ENCODE measurements around the gene C16orf89. TPM values are rescaled to one million over a fixed set of nuclear protein-coding genes. Genes with fewer than 3 reads are reported as not detected.

The C16orf89 gene
- total and polyA plus RNA-seq, 9 donors: 0.17 to 5.4 (median 0.39) TPM; not detected in 1

- WGBS (ENCODE audit: insufficient coverage): 81% methylated on average over 9 of the region's 14 CpGs
- Histone ChIP-seq H3K4me3 (ENCODE audit: low read length) (no peak overlapping the region), H3K36me3 (ENCODE audit: control insufficient read depth, insufficient read depth, low read length) (no peaks in the 10 kb centered on the region), H3K9me3 (replicated peaks; ENCODE audit: control insufficient read depth, low read depth, low read length) (no peaks in the 10 kb centered on the region), H3K27ac (ENCODE audit: low read length) (no peak overlapping the region), H3K4me1 (ENCODE audit: control insufficient read depth, insufficient read depth, low read length) (no peaks in the 10 kb centered on the region), H3K27me3 (ENCODE audit: control insufficient read depth, insufficient read depth, low read length) (no peaks in the 10 kb centered on the region)
- DNase-seq: no peak
Measured at GRCh38 chr16:5042574-5043171, 23.1 kb downstream of the C16orf89 start.

- no peaks in the 10 kb centered on the region for H3K27me3 ChIP-seq (ENCODE audit: control insufficient read depth, insufficient read depth, low read length)
- no peak overlapping the region for H3K27ac ChIP-seq (ENCODE audit: low read length)
- H3K4me1 ChIP-seq (ENCODE audit: control insufficient read depth, insufficient read depth, low read length): no peaks in the 10 kb centered on the region
- H3K9me3 ChIP-seq (replicated peaks; ENCODE audit: control insufficient read depth, low read depth, low read length): no peaks in the 10 kb centered on the region
- no peaks in the 10 kb centered on the region for H3K36me3 ChIP-seq (ENCODE audit: control insufficient read depth, insufficient read depth, low read length)
- 64% methylated on average over 9 of the region's 12 CpGs for WGBS (ENCODE audit: insufficient coverage)
- no peak overlapping the region for H3K4me3 ChIP-seq (ENCODE audit: low read length)
- DNase-seq: no peak
Measured at GRCh38 chr16:5041600-5042133, 24.1 kb downstream of the C16orf89 start.

- no peaks in the 10 kb centered on the region for H3K36me3 ChIP-seq (ENCODE audit: control insufficient read depth, insufficient read depth, low read length)
- H3K4me1 ChIP-seq (ENCODE audit: control insufficient read depth, insufficient read depth, low read length): no peaks in the 10 kb centered on the region
- no peak for DNase-seq
- H3K9me3 ChIP-seq (replicated peaks; ENCODE audit: control insufficient read depth, low read depth, low read length): no peaks in the 10 kb centered on the region
- 82% methylated on average over 4 of the region's 7 CpGs for WGBS (ENCODE audit: insufficient coverage)
- H3K27ac ChIP-seq (ENCODE audit: low read length): no peak overlapping the region
- H3K4me3 ChIP-seq (ENCODE audit: low read length): no peak overlapping the region
- H3K27me3 ChIP-seq (ENCODE audit: control insufficient read depth, insufficient read depth, low read length): no peaks in the 10 kb centered on the region
Measured at GRCh38 chr16:5040451-5040850, 25.3 kb downstream of the C16orf89 start.

- no peak for DNase-seq
- Histone ChIP-seq H3K9me3 (replicated peaks; ENCODE audit: control insufficient read depth, low read depth, low read length) (no peaks in the 10 kb centered on the region), H3K27ac (ENCODE audit: low read length) (no peak overlapping the region), H3K4me1 (ENCODE audit: control insufficient read depth, insufficient read depth, low read length) (peaks cover 6% of the 10 kb centered on the region), H3K36me3 (ENCODE audit: control insufficient read depth, insufficient read depth, low read length) (no peaks in the 10 kb centered on the region), H3K4me3 (ENCODE audit: low read length) (no peak overlapping the region), H3K27me3 (ENCODE audit: control insufficient read depth, insufficient read depth, low read length) (no peaks in the 10 kb centered on the region)
- WGBS (ENCODE audit: insufficient coverage): 28% methylated on average over 7 of the region's 12 CpGs
Measured at GRCh38 chr16:5036228-5037156, 29.3 kb downstream of the C16orf89 start.

- Histone ChIP-seq H3K27ac (ENCODE audit: low read length) (no peak overlapping the region), H3K4me1 (ENCODE audit: control insufficient read depth, insufficient read depth, low read length) (peaks cover 6% of the 10 kb centered on the region), H3K27me3 (ENCODE audit: control insufficient read depth, insufficient read depth, low read length) (no peaks in the 10 kb centered on the region), H3K9me3 (replicated peaks; ENCODE audit: control insufficient read depth, low read depth, low read length) (no peaks in the 10 kb centered on the region), H3K4me3 (ENCODE audit: low read length) (no peak overlapping the region), H3K36me3 (ENCODE audit: control insufficient read depth, insufficient read depth, low read length) (no peaks in the 10 kb centered on the region)
- WGBS (ENCODE audit: insufficient coverage): 60% methylated on average over 1 of the region's 1 CpG
- no peak for DNase-seq
Measured at GRCh38 chr16:5035909-5036227, 29.9 kb downstream of the C16orf89 start.

GRCh38 chr16:5034167-5034523 lies 31.6 kb downstream of the C16orf89 start:
- H3K27ac ChIP-seq (ENCODE audit: low read length): no peak overlapping the region
- DNase-seq: no peak
- WGBS (ENCODE audit: insufficient coverage): 19% methylated on average over 2 of the region's 2 CpGs

GRCh38 chr16:5033256-5034166 lies 32.2 kb downstream of the C16orf89 start, which contains the start of gene NAGPA:
Gene NAGPA (minus strand): TSS chr16:5033935. CDS start chr16:5033914, 21 bp downstream.
- H3K27ac ChIP-seq (ENCODE audit: low read length): no peak within 1 kb of the TSS
- H3K4me3 ChIP-seq (ENCODE audit: low read length): peak within 1 kb of the TSS; percentile 77
- DNase-seq: peak; percentile 91
- under 1% methylated on average over 97 of the region's 104 CpGs for WGBS (ENCODE audit: insufficient coverage)
- H3K4me1 ChIP-seq (ENCODE audit: control insufficient read depth, insufficient read depth, low read length): peaks cover 6% of the 10 kb centered on the region
- H3K36me3 ChIP-seq (ENCODE audit: control insufficient read depth, insufficient read depth, low read length): peaks cover 5% of the 10 kb centered on the region
- H3K27me3 ChIP-seq (ENCODE audit: control insufficient read depth, insufficient read depth, low read length): no peaks in the 10 kb centered on the region
- H3K9me3 ChIP-seq (replicated peaks; ENCODE audit: control insufficient read depth, low read depth, low read length): no peaks in the 10 kb centered on the region

More at GRCh38 chr16:5034167-5034523, 31.6 kb downstream of the C16orf89 start:
- Histone ChIP-seq H3K4me1 (ENCODE audit: control insufficient read depth, insufficient read depth, low read length) (peaks cover 6% of the 10 kb centered on the region), H3K9me3 (replicated peaks; ENCODE audit: control insufficient read depth, low read depth, low read length) (no peaks in the 10 kb centered on the region), H3K36me3 (ENCODE audit: control insufficient read depth, insufficient read depth, low read length) (peaks cover under 1% of the 10 kb centered on the region), H3K4me3 (ENCODE audit: low read length) (peak overlapping the region; percentile 77), H3K27me3 (ENCODE audit: control insufficient read depth, insufficient read depth, low read length) (no peaks in the 10 kb centered on the region)

GRCh38 chr16:5032748-5033167 lies 33.0 kb downstream of the C16orf89 start:
- H3K27ac ChIP-seq (ENCODE audit: low read length): no peak overlapping the region
- H3K9me3 ChIP-seq (replicated peaks; ENCODE audit: control insufficient read depth, low read depth, low read length): no peaks in the 10 kb centered on the region
- peaks cover 7% of the 10 kb centered on the region for H3K36me3 ChIP-seq (ENCODE audit: control insufficient read depth, insufficient read depth, low read length)
- no peak for DNase-seq
- 54% methylated on average over 10 of the region's 12 CpGs for WGBS (ENCODE audit: insufficient coverage)
- peaks cover 6% of the 10 kb centered on the region for H3K4me1 ChIP-seq (ENCODE audit: control insufficient read depth, insufficient read depth, low read length)
- no peaks in the 10 kb centered on the region for H3K27me3 ChIP-seq (ENCODE audit: control insufficient read depth, insufficient read depth, low read length)
- peak overlapping the region; percentile 77 for H3K4me3 ChIP-seq (ENCODE audit: low read length)

- 86% methylated on average over 7 of the region's 7 CpGs for WGBS (ENCODE audit: insufficient coverage)
- no peaks in the 10 kb centered on the region for H3K27me3 ChIP-seq (ENCODE audit: control insufficient read depth, insufficient read depth, low read length)
- peaks cover 7% of the 10 kb centered on the region for H3K36me3 ChIP-seq (ENCODE audit: control insufficient read depth, insufficient read depth, low read length)
Measured at GRCh38 chr16:5031601-5032000, 34.2 kb downstream of the C16orf89 start.

More at GRCh38 chr16:5031601-5032000, 34.2 kb downstream of the C16orf89 start:
- Histone ChIP-seq H3K27ac (ENCODE audit: low read length) (no peak overlapping the region), H3K9me3 (replicated peaks; ENCODE audit: control insufficient read depth, low read depth, low read length) (no peaks in the 10 kb centered on the region), H3K4me1 (ENCODE audit: control insufficient read depth, insufficient read depth, low read length) (peaks cover 6% of the 10 kb centered on the region), H3K4me3 (ENCODE audit: low read length) (no peak overlapping the region)
- DNase-seq: no peak
